GM18907 (cell line): ENCODE data around the gene FADS2.

Source experiments
- ATAC-seq: cut with Tn5 transposase; IDR thresholded peaks from one replicate; pipeline ENCODE4 v1.9.1; 2021; ENCODE audit warnings: mild to moderate bottlenecking, moderate library complexity; ENCODE audit not compliant: unreplicated experiment

The FADS2 gene

DNA sequence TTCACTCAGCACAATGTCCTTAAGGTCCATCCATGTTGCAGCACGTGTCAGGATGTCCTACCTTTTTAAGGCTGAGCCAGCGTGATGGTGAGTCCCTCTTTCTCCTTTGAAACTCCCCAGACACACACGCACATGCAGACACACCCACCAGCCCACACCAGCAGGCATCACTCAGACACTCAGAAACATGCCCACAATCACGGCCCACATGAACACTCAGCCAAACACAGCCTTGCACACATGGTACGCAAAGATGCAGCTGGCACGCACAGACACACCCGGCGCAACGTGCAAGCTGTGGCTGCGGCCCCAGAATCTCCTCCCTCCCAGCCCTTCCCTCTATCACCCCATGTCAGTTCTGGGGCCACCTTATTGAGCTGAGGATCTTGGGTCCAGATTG, 55.2 kb downstream of the FADS2 start:
- ATAC-seq = no peak

DNA sequence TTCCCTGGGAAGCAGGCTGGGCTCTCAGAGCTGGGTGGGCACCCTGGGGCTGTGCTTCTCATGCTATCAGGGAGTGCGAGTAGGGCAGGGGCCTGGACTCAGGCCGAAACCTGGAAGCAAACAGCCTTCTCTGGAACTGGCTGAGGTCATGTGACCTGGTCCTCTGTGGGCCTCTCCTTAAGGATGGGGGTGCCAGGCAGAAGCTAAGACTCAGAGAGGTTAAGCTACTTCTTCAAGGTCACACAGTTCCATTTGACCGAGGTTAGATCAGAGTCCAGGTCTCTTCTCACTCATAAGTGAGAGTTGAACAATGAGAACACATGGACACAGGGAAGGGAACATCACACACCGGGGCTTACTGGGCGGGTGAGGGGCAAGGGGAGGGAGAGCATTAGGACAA, 55.8 kb downstream of the FADS2 start:
- no peak for ATAC-seq

DNA sequence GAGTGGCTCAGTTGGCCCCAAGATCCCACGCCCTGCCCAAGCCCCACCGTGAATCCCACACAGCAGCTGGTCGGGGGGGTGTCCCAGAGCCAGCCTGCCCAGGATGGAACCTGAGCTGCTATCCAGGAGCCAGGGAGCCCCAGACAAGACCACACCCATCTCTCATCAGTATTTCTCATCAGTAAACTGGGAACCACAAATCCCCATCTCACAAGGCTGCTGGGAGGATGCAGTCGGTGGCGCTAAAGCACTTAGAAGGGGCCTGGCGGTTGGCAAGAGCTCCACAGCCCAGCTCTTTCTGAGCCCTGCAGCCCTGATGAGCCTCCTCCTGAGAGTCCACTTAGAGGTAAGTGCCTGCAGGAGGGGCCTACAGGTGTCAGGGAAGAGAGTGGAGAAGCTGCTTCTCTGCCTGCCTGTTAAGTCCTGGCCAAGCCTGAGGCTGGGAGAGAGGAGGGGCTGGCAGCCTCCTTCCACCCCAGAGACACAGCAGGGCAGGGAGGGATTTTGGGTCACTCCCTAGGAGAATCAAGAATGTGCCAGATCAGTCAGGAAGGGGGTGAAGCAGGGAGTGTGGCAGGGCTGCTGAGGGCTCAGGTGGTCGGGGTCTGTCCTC, 57.2 kb downstream of the FADS2 start:
- no peak for ATAC-seq

DNA sequence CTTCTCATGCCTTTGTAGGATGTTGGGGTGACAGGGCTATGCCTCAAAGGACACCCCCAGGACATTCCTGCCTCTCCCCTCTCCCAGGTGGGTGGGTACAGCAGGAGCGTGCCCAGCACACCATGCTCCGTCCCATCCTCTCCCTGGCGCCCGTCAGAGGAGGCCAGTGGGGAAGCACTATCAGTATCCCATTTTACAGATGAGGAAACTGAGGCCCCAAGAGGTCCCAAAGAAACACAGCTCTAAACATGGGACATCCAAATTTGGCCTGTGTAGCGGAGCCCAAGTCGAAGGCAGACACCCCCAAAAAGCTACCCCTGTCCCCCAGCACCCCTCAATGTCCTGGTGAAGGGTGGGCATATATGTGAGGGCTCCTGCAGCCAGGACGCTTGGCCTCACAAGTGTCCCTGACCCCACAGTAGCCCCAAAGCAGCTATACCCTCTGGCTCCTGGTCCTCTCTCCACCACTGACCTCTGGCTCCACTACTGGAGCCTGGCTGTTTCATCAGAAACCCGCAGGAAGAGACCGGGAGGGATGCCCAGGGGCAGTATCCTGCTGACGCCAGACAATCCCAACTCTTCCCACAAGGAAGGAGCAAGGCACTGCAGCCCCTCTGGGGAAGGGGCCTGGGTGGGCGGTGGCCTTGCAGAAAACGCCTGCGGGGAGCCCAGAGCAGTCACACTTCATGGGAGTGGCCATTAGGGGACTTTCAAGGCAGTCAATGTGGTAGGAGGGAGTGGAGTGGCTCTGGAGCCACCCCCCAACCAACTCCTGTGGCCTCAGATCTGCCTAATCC, 57.9 kb downstream of the FADS2 start:
- no peak for ATAC-seq

DNA sequence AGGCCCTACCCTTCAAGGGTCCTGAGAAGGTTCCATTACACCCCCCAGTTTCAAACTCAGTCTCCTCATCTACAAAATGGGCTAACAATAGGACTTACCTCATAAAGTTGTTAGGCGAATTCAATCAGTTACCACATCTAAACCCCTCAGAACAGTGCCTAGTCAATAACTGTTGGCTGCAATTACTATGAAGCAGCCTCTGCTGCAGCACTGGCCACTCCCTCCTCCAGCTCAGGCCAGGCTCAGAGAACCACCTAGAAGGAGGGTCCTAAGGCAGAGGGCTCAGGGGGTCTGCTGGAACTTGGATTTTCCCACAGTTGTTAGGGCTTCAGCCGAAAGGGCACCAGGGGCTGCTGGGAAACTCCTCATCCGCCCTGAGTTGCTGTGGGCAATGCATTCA, 58.5 kb downstream of the FADS2 start:
- ATAC-seq = no peak

DNA sequence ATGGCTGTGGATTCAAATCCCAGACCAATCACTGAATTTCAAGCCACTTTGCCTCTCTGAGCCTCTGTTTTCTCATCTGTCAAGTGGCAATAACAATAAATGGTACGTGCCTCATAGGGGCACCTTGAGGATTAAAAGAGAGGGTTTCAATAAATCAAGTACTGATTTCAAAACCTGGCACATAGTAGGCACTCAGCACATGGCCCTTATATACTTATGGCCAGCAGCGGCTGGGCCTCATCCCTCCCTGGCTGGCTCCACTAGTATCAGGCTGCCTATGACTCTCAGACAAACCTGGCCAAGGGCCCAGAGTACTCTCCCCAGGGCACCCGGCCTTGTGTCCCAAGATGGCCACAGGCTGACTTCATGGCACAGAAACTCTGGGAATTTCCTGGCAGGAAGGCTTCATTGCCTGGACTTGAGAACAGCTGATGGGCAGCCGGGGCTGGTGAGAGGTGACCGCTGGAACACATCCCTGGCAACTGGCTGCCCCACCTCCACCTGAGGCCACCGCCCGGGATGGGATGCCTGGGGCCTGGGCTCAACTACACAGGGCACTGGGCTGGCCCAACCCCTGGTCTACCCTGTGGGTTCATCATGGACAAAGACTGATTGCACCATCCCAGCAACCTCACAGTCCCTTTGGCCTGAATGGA, 59.9 kb downstream of the FADS2 start:
- ATAC-seq = no peak

DNA sequence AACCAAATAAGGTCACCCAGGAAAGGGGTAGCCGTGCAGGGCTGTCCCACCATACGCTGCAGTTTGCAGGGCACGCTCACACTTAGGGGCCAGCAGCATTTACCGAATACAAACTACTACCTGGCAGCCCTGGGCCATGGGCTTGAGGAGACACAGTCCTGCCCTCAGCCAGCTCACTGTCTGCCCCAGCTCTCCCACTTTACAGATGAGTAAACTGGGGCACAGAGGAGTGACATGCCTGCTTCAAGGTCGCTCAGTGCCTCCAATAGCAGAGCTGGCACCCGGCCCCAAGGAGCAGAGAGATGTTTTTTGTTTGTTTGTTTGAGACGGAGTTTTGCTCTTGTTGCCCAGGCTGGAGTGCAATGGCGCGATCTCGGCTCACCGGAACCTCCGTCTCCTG, 60.5 kb downstream of the FADS2 start:
- ATAC-seq = no peak

DNA sequence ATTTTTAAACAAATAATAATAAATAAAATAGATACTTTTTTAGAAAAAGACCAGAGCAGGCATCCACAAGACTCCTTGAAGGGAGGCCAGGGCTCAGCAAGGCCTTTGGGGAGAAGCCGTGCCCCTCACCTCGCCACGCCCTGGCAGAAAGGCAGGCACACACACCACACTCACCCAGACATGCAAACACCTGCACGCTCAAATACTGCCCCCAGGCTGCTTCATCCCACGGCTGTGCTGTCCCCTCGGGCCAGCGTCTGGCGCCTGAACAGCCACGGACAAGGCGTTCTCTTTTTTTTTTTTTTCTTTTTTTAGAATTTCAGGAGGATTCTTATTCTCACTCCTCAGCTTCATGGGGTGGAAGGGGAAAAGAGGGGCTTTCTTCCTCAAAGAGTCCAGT, 61.7 kb downstream of the FADS2 start:
- ATAC-seq = no peak

DNA sequence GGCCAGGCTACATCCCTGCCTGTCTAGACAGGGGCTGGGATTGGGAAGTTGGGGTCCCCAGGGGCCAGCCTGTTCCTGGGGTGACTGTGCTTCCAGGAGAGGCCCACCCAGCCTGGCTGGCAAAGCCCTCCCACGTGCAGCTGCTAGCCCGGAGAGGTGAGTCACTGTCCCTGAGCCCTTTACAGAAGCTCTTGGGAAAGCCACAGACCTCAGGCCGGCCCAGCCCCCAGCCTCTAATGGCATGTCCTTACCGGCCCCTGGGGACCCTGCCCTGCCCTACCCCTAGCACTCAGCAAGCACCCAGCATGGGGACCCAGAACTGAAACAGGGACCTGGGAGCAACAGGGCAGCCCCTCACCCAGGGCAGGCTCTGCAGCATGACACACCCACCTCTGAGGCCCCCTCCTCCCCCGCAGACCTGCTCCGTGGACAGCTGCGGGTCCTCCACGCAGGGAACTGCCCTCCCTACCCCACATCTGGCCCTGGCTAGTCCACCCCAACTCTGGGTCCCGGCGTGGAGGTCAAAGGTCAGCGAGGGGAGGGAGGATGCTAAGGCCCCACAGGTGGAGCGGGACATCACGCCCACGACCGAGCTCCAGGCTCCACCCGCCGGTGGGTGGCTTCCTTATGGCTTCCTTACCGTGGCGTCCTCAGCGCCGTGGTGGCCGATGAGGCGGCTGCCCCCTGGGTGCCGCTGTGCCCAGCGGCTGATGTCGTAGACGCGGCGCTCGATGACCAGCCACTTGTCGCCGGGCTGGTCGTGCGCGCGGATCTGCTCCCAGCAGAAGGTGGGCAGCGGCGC, 62.6 kb downstream of the FADS2 start:
- peak; percentile 23 for ATAC-seq

DNA sequence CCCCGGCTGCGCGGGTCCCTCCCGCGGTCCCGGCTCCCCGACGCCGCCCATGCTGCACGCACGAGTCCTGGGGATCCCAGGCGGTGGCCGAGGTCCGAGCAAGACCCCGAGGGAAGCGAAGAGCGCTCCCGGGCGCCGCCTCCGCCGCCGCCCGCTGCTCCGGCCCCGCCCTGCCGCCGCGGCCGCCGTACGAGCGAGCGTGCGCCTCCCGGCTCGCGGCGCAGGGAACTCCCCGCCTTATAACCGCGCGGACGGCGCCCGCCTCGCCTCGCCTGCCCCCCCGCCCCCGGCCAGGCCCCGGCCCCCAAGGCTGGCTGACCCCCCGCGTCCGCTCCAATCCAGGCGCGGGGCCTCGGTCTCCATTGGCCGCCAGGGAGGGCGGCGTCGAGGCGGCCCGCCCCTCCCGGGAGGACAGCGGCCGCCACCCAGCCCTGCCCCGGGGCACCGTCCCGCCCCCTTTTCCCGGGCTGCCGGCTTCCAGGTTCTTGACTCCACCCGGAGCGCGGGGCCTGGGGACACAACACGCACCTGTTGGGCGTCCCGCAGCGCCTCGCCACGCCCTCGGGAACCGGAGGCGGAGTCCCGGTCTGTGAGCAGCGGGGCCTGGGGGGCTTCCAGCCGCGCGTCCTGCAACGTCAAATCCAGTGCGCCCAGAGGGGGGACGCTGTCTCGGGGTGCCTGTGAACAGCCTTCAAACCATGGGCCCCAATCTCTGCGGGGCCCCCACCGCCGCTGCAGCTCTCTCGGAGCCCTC, 63.4 kb downstream of the FADS2 start, which contains the start of gene FADS3:
Gene FADS3, minus strand, starts transcription at position 215 of the 754 bp plus-strand sequence. Its CDS starts 164 bp downstream, at position 51.
- peak; percentile 69 for ATAC-seq

DNA sequence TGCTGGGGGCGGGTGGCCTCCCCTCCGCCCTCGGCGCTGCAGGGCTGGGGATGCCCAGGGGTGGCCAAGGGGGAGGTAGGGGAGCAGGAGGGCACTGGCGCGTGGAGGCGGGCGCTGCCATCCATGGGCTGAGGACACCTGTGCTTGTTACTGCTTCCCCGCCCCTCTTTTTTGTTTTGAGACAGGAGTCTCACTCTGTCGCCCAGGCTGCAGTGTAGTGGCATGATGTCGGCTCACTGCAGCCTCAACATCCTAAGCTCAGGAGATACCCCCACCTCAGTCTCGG, 63.9 kb downstream of the FADS2 start:
- ATAC-seq = peak; percentile 32

DNA sequence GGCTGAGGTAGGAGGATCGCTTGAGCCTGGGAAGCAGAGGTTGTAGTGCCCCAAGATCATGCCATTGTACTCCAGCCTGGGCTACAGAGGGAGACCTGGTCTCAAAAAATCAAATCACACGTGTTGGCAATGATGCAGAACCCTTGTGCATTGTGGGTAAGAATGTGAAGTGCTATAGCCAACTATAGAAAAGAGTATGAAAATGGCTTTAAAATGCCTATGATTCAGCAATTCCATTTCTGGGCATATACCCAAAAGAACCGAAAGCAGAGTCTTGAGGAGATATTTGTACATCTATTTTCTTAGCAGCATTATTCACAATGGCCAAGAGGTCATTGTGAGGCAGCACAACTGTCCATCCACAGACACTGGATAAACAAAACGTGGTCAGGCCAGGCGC, 65.9 kb downstream of the FADS2 start:
- ATAC-seq = no peak

DNA sequence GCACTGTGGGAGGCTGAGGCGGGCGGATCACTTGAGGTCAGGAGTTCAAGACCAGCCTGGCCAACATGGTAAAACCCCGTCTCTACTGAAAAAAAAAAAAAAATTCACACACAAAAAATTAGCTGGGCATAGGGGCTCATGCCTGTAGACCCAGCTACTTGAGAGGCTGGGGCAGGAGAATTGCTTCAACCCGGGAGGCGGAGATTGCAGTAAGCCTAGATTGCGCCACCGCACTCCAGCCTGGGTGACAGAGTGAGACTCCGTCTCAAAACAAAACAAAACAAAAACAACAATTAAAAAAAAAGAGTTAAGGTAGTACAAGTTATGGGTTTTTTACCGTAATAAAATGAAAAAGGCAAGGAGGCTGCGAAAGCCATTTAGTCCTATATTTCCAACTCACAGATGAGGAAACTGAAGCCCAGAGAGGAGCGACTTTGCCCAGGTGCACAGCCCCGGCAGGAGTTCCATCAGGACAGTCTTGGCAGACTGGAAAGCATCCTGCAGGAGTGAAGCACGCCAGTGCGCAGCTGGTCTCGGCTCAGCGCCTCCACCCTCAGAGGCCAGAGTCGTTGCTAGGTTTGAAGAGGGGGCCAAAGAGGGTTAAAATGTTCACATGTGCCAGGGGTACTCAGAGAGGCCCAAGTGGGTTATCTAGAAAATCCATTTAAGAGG, 67.1 kb downstream of the FADS2 start:
- no peak for ATAC-seq

DNA sequence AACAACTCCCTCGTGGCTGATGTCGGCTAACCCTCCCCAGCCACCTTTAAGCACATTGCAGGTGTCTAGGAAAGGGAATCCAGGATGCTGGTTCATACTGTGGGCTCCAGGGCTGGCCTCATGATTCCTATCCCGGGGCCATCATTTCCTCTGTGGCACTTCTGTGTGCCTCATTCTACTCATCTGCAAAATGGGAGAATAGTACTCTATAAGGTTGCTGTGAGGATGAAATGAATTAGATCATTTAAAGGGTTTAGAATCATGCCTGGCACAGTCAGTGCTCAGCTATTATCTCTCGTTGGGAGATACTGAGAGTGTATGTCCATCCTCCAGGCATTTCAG, 67.6 kb downstream of the FADS2 start:
- no peak for ATAC-seq

DNA sequence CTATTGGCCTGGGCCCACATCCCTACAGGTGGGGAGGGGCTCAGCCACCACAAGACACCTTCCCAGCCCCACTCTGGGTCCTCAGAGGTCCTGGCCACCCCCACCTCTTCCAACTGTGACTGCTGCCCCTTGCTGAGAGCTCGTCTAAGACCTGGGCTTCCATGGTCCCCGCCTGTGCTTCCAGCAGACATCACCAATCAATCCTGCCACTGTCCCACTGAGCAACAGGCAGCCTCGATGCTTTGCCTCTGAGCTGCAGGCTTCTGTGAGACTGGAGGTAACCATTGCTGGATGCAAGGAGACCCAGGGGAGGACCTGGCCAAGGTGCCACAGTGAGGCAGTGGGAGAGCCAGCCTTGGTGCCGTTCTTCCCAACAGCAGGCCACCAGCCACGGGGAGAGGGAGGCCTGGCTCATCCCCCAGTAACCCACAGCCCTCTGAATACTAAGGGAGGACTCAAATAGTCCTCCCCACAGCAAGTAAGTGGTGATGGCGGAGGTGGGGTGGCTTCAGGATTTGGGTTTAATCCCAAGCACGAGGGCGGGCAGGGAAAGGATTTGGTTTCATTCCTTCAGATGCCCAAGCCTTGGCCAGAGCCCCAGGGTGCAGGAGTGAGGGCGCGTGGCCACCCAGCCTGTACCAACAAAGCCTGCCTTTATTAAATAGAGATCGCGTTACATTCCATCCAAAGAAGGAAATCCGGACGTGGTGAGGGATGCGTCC, 68.7 kb downstream of the FADS2 start:
- no peak for ATAC-seq

DNA sequence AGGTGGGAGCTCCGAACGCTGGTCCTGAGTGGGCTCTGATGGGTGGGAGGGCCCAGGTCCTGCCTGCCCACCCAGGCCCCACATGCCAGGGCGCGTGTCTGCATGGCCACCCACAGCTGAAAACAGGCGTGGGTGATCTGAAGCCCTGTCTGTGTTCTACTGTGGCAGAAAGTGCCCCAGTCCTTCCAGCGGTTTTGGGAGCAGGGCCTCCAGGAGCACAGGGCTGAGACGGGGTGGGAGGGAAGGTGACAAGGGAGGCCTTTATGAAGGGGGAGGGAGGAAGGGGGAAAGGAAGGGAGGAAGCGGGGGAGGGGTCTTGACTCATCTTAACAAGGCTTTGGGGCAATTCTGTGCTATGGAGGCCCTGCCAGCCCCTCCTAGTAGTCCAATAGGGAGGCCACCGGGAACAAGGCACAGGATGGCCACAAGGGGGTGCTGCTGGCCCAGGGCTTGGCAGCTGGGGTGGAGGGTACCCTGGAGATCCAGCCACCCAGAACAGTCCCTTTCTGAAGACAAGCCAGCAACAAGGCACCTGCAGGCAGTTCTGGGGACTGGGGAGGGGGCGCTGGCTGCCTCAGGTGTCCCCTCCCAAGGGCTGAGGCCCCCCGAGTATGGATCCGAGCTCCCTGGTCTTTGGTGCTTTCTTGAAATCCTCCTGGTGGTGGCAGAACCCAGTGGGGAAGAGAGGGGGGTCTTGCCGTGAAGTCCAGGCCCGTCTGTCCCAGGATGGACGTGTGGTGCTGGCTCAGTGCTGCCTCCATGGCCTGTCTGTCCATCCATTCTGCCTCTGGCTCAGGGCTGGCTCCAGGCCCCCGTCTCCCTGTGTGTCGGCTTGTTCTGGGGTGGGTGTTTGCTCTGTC, 69.5 kb downstream of the FADS2 start:
- no peak for ATAC-seq

DNA sequence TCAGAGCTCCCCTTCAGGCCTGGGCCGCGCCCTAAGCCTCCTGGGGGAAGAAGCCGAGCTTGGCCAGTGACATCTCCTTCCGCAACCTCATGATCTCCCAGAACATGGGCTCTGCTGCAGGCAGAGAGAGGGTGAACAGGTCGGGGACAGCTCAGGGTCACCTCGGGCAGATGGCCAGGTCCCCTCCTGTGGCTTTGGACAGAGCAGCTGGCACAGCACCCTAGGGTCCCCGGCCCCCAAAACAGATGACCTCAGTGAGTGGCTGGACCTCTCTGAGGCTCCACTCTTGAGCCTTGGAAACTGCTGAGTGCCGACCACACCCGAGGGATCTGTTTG, 70.1 kb downstream of the FADS2 start:
- no peak for ATAC-seq

DNA sequence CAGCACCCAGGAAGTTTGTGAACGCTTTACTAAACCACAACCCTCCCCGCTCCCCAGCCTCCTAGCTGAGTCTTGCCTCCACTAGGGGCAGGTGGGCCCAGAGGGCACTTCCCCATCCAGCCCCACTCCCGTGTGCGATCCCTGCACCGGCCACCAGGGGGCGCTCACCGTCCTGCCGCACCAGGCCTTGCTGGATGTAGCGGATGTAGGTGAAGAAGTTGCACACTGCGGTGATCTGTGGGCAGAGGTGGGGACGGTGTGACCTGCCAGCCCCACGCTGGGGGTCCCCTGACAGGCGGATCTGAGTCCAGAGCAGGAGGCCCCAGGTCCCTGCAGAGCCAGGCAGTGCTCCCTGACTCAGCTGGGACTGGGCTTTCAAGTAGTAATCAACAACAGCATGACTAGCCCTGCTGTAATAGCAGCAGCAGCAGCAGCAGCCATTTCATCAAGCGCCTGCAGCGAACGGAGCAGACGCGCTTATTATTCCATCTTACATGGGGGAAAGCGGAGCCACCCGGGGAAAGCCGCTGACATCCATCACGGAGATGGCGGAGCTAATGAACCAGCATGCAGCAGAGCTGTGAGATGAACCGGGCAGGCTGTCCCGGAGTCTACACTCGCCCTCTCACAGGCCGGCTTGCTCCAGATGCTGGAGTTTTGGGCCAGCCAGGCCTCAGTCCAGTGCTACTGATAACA, 71.2 kb downstream of the FADS2 start:
- ATAC-seq = peak; percentile 71
